ENCODE data around the gene CSRP1. TPM values are rescaled to one million over a fixed set of nuclear protein-coding genes. Genes with fewer than 3 reads are reported as not detected.
A peak's percentile ranks its signal among the peaks of the same experiment; 100 is the strongest.

Gene CSRP1
- polyA plus RNA-seq, 1 experiment, result 957 TPM

GRCh38 chr1:201482755-201483154 is 24.2 kb downstream of the CSRP1 start:
- Histone ChIP-seq H3K36me3 (ENCODE audit: control insufficient read depth, insufficient read depth, low read length) (peaks cover 32% of the 10 kb centered on the region), H3K4me3 (ENCODE audit: low read depth, low read length) (no peak overlapping the region), H3K27me3 (ENCODE audit: control insufficient read depth, insufficient read depth, low read length) (no peaks in the 10 kb centered on the region)
- CTCF ChIA-PET, result interaction anchor here (0.7 to 14.4 kb wide), 22 partner anchors 8 to 972 kb away, joined by 3 to 650 read pairs (median 8); partner anchors contain the start of genes CSRP1 and PHLDA3
- DNase-seq (ENCODE audit: low read depth), result no peak
- POLR2A ChIA-PET, result interaction anchor here (0.9 kb wide), 2 partner anchors 21 to 30 kb away, joined by 3 read pairs; no protein-coding TSS in a partner anchor
- TF ChIP-seq CTCF (IDR thresholded peaks at IDR 0.05; ENCODE audit: insufficient read depth, low read depth, low read length), result no peak

DNA sequence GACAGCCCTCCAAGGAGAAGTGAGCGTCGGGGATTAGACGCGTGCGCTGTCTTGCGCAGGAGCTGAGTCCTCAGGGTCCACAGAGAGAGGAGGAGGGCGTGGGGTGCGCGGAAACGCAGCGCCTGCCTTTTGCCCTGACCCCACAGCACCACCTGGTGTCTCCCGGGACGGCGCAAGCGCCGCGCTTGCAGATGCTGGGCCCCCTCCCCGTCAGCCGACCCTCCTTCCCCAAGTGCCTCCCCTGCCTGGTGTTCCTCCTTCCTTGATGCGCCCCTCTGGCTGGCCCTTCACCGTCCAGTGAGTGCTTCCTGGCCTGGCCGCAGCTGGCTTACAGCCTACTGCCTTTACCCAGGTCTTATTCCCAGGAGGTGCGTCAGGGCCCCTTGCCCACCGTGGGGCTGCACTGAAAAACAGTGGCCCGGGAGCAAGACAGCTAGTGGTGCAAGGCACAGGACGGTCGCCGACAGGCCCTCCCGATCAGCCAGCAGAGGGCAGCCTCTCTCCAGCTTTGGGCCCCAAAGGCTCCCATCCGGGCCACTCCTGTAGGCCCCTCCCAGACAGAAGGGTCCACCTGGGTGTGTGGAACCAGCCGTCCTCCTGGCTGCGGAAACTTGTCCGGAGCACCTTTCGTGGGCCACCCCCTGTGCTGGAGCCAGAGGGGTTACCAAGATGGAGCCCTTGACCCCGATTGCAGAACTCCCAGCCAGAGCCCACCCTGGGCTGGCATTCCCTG is 25.0 kb downstream of the CSRP1 start:
- no peak for DNase-seq (ENCODE audit: low read depth)
- peaks cover 32% of the 10 kb centered on the region for H3K36me3 ChIP-seq (ENCODE audit: control insufficient read depth, insufficient read depth, low read length)
- H3K4me3 ChIP-seq (ENCODE audit: low read depth, low read length), result no peak overlapping the region
- no peaks in the 10 kb centered on the region for H3K27me3 ChIP-seq (ENCODE audit: control insufficient read depth, insufficient read depth, low read length)
- TF ChIP-seq CTCF (IDR thresholded peaks at IDR 0.05; ENCODE audit: insufficient read depth, low read depth, low read length), result peak; percentile 93
- ChIA-PET POLR2A (interaction anchor here (0.9 kb wide), 2 partner anchors 21 to 31 kb away, joined by 3 read pairs; no protein-coding TSS in a partner anchor), CTCF (interaction anchor here (0.7 to 14.4 kb wide), 26 partner anchors 9 to 311 kb away, joined by 3 to 650 read pairs (median 6); partner anchors contain the start of genes CSRP1 and PHLDA3)

- DNase-seq (ENCODE audit: low read depth), result no peak
- POLR2A ChIA-PET, result interaction anchor here (1.3 kb wide), 1 partner anchor 23 kb away, joined by 4 read pairs; no protein-coding TSS in a partner anchor
- CTCF ChIA-PET, result interaction anchor here (0.6 to 14.4 kb wide), 20 partner anchors 10 to 312 kb away, joined by 3 to 650 read pairs (median 8); partner anchors contain the start of genes CSRP1 and PHLDA3
- Histone ChIP-seq H3K4me3 (ENCODE audit: low read depth, low read length) (peak overlapping the region; percentile 14; the same call in 1 of the 2 replicates), H3K27me3 (ENCODE audit: control insufficient read depth, insufficient read depth, low read length) (no peaks in the 10 kb centered on the region), H3K36me3 (ENCODE audit: control insufficient read depth, insufficient read depth, low read length) (peaks cover 28% of the 10 kb centered on the region)
- no peak for TF ChIP-seq CTCF (IDR thresholded peaks at IDR 0.05; ENCODE audit: insufficient read depth, low read depth, low read length)
These were observed 25.9 kb downstream of the CSRP1 start for GRCh38 chr1:201481004-201481380.

GRCh38 chr1:201480231-201481003 is 26.5 kb downstream of the CSRP1 start:
- H3K4me3 ChIP-seq (ENCODE audit: low read depth, low read length), result peak overlapping the region; percentile 24
- ChIA-PET CTCF (interaction anchor here (0.6 to 14.4 kb wide), 17 partner anchors 10 to 263 kb away, joined by 3 to 650 read pairs (median 9); partner anchors contain the start of genes CSRP1 and PHLDA3), POLR2A (interaction anchor here (1.3 kb wide), 1 partner anchor 23 kb away, joined by 4 read pairs; no protein-coding TSS in a partner anchor)
- no peaks in the 10 kb centered on the region for H3K27me3 ChIP-seq (ENCODE audit: control insufficient read depth, insufficient read depth, low read length)
- no peak for TF ChIP-seq CTCF (IDR thresholded peaks at IDR 0.05; ENCODE audit: insufficient read depth, low read depth, low read length)
- H3K36me3 ChIP-seq (ENCODE audit: control insufficient read depth, insufficient read depth, low read length), result peaks cover 25% of the 10 kb centered on the region
- DNase-seq (ENCODE audit: low read depth), result no peak
